Keratinocyte (primary cell): ENCODE measurements around the gene NLK. TPM values are rescaled to one million over a fixed set of nuclear protein-coding genes. Genes with fewer than 3 reads are reported as not detected.
"Not testable (repeated sequence)": the region's sequence is repeated elsewhere in the genome, so short reads cannot be mapped to it uniquely, and the experiment has no call there.

Source experiments
- DNase-seq: peaks from one replicate; pipeline ENCODE4 v3.0.0-alpha.2; 2011; ENCODE audit warnings: low read depth, missing footprints, low spot score
- FAIRE-seq: peaks from 2 replicates; lab custom pipeline; 2011; peaks lifted over from hg19 to GRCh38; lab: Jason Lieb, UNC
- H2AFZ ChIP-seq: 2 replicates; pipeline ENCODE4 v1.6.0; 2012; ENCODE audit warnings: low read length, control low read depth, inconsistent platforms; ENCODE audit not compliant: control insufficient read depth
- H3K27ac ChIP-seq: 2 replicates; pipeline ENCODE4 v1.5.1; 2011; ENCODE audit warnings: low read length; ENCODE audit not compliant: control insufficient read depth, insufficient read depth
- H3K27me3 ChIP-seq: 3 replicates; pipeline ENCODE4 v1.6.0; 2011; ENCODE audit warnings: low read length; ENCODE audit not compliant: control insufficient read depth, insufficient read depth; ENCODE audit errors: extremely low read depth
- H3K36me3 ChIP-seq, 2 experiments: 2 replicates in 1 of 2; 3 replicates in 1 of 2; pipeline ENCODE4 v1.5.1; 2011; ENCODE audit warnings: low read length in 2 of 2, mild to moderate bottlenecking in 1 of 2; ENCODE audit not compliant: control insufficient read depth in 2 of 2, insufficient read depth in 2 of 2; ENCODE audit errors: extremely low read depth in 1 of 2
- H3K4me1 ChIP-seq: 3 replicates; pipeline ENCODE4 v1.5.1; 2011; ENCODE audit warnings: low read length; ENCODE audit not compliant: control insufficient read depth, insufficient read depth; ENCODE audit errors: extremely low read depth
- H3K4me2 ChIP-seq: 3 replicates; pipeline ENCODE4 v1.6.0; 2011; ENCODE audit warnings: low read depth, low read length; ENCODE audit not compliant: control insufficient read depth, insufficient read depth; ENCODE audit errors: extremely low read depth
- H3K4me3 ChIP-seq, 3 experiments: fragments of 200-600 bp in 1 of 3; sonication (generic) in 1 of 3; 2 replicates in 2 of 3; 3 replicates in 1 of 3; pipeline ENCODE4 v1.5.1; 2011 to 2016; ENCODE audit warnings: low read length in 3 of 3, mild to moderate bottlenecking in 3 of 3, control low read depth in 2 of 3, inconsistent platforms in 1 of 3, low read depth in 1 of 3, mixed read lengths in 1 of 3, mixed run types in 1 of 3, moderate library complexity in 1 of 3; ENCODE audit not compliant: control insufficient read depth in 2 of 3, insufficient read depth in 2 of 3; ENCODE audit errors: extremely low read depth in 1 of 3
- H3K79me2 ChIP-seq: 2 replicates; pipeline ENCODE4 v1.6.0; 2012; ENCODE audit warnings: low read length; ENCODE audit not compliant: control insufficient read depth, insufficient read depth
- H3K9ac ChIP-seq: 3 replicates; pipeline ENCODE4 v1.6.0; 2011; ENCODE audit warnings: low read length; ENCODE audit not compliant: control insufficient read depth, insufficient read depth; ENCODE audit errors: extremely low read depth
- H3K9me1 ChIP-seq: 3 replicates; pipeline ENCODE4 v1.6.0; 2011; ENCODE audit warnings: low read length; ENCODE audit not compliant: control insufficient read depth, insufficient read depth; ENCODE audit errors: extremely low read depth
- H3K9me3 ChIP-seq: 2 replicates; pipeline ENCODE4 v1.5.1; 2012; ENCODE audit warnings: low read depth, low read length; ENCODE audit not compliant: control insufficient read depth
- H4K20me1 ChIP-seq: 3 replicates; pipeline ENCODE4 v1.6.0; 2011; ENCODE audit warnings: low read length; ENCODE audit not compliant: control insufficient read depth, insufficient read depth; ENCODE audit errors: extremely low read depth
- EZH2 ChIP-seq: IDR thresholded peaks from one replicate; pipeline ENCODE4 v1.6.1; 2012; ENCODE audit warnings: inconsistent platforms, mild to moderate bottlenecking, low read length, moderate library complexity
- dilution Hi-C: fragments of 300-500 bp; cut with MboI; formaldehyde crosslinking; loops from one replicate; pipeline ENCODE4 v1.7.0; 2020; ENCODE audit warnings: low sequenced_read_pairs; ENCODE audit not compliant: extremely low pct_ligation_motif_present
- polyA plus RNA-seq, 5 experiments: library from polyadenylated mRNA; depleted of rRNA in 3 of 5; stranded (reverse) in 3 of 5; stranded (forward) in 1 of 5; unstranded in 1 of 5; fragments of >200 nt; gene quantifications; 1 replicate in 1 of 5; 2 replicates in 3 of 5; 3 replicates in 1 of 5; pipeline versions ENCODE4 v1.2.1 to v1.2.3, GENCODE V29; 2011 to 2012; ENCODE audit warnings: missing spikeins in 2 of 5, low read depth in 1 of 5, low replicate concordance in 1 of 5
- TF ChIP-seq, protein P1 (sequence below), 3 experiments: IDR thresholded peaks in 1 of 3; conservative IDR thresholded peaks in 1 of 3; optimal IDR thresholded peaks in 1 of 3; 2 replicates in 2 of 3; 3 replicates in 1 of 3; pipeline versions ENCODE3 to v1.5.1; 2011; ENCODE audit warnings: low read length in 3 of 3, mild to moderate bottlenecking in 3 of 3, moderate library complexity in 2 of 3, control low read depth in 1 of 3, inconsistent platforms in 1 of 3; ENCODE audit not compliant: insufficient read depth in 2 of 3; ENCODE audit errors: extremely low read depth in 1 of 3

NLK gene
- polyA plus RNA-seq, 1 donor (not counting 4 experiments of a cell fraction or from before 2014, with no cell fraction given): 20.9 TPM

GRCh38 chr17:28001149-28001548, 41.3 kb upstream of the NLK start:
- H3K4me1 ChIP-seq: peaks cover under 1% of the 10 kb centered on the region
- H3K9me3 ChIP-seq: no peaks in the 10 kb centered on the region
- H3K9ac ChIP-seq: no peak overlapping the region
- DNase-seq (no peak), FAIRE-seq (no peak)
- H3K36me3 ChIP-seq: no peaks in the 10 kb centered on the region
- H2AFZ ChIP-seq: no peak overlapping the region
- H3K4me3 ChIP-seq: no peak overlapping the region
- H3K27me3 ChIP-seq: peaks cover 5% of the 10 kb centered on the region
- H3K27ac ChIP-seq: no peak overlapping the region
- no peaks in the 10 kb centered on the region for H3K79me2 ChIP-seq
- H3K9me1 ChIP-seq: no peaks in the 10 kb centered on the region
- no peak for TF ChIP-seq EZH2
- TF ChIP-seq, protein P1, sequence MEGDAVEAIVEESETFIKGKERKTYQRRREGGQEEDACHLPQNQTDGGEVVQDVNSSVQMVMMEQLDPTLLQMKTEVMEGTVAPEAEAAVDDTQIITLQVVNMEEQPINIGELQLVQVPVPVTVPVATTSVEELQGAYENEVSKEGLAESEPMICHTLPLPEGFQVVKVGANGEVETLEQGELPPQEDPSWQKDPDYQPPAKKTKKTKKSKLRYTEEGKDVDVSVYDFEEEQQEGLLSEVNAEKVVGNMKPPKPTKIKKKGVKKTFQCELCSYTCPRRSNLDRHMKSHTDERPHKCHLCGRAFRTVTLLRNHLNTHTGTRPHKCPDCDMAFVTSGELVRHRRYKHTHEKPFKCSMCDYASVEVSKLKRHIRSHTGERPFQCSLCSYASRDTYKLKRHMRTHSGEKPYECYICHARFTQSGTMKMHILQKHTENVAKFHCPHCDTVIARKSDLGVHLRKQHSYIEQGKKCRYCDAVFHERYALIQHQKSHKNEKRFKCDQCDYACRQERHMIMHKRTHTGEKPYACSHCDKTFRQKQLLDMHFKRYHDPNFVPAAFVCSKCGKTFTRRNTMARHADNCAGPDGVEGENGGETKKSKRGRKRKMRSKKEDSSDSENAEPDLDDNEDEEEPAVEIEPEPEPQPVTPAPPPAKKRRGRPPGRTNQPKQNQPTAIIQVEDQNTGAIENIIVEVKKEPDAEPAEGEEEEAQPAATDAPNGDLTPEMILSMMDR (optimal IDR thresholded peaks at IDR 0.05 in 1 of 3, IDR thresholded peaks at IDR 0.05 in 1 of 3, conservative IDR thresholded peaks at IDR 0.05 in 1 of 3; ENCODE audit: extremely low read depth in 1 of 3, insufficient read depth in 2 of 3, low read length in 3 of 3): no peak
- no peaks in the 10 kb centered on the region for H4K20me1 ChIP-seq
- H3K4me2 ChIP-seq: no peak overlapping the region
- dilution Hi-C loops: no loop called here

DNA sequence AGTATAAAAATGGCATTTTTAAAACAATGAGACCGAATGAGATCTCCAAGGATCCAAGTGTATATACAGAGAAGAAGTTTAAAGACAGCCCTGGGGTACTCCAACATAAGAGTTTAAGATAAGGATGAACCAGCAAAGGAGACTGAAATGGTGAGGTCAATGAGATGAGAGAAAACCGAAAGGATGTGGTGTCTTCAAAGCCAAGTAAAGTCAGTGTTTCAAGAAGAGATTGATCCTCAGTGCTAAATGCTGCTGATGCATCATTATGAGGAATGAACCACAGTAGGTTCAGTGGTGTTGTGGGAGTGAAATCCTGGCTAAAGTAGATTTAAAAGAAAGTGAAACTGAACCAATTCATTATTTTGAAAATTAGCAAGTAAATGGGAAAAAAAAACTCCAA, 38.1 kb upstream of the NLK start:
- Histone ChIP-seq H4K20me1 (no peaks in the 10 kb centered on the region), H3K36me3 (no peaks in the 10 kb centered on the region), H2AFZ (no peak overlapping the region), H3K9me3 (no peaks in the 10 kb centered on the region), H3K4me1 (no peaks in the 10 kb centered on the region), H3K9me1 (no peaks in the 10 kb centered on the region), H3K27ac (no peak overlapping the region), H3K27me3 (no peaks in the 10 kb centered on the region), H3K4me2 (no peak overlapping the region), H3K9ac (no peak overlapping the region), H3K79me2 (no peaks in the 10 kb centered on the region), H3K4me3 (no peak overlapping the region)
- TF ChIP-seq, protein P1 (optimal IDR thresholded peaks at IDR 0.05 in 1 of 3, IDR thresholded peaks at IDR 0.05 in 1 of 3, conservative IDR thresholded peaks at IDR 0.05 in 1 of 3; ENCODE audit: extremely low read depth in 1 of 3, insufficient read depth in 2 of 3, low read length in 3 of 3): no peak
- no peak for FAIRE-seq
- DNase-seq: no peak
- dilution Hi-C loops: no loop called here

- dilution Hi-C loops, H3K36me3 ChIP-seq, DNase-seq, H3K79me2 ChIP-seq, H4K20me1 ChIP-seq, FAIRE-seq, H3K27me3 ChIP-seq, H3K4me1 ChIP-seq, H2AFZ ChIP-seq, H3K9me3 ChIP-seq, H3K27ac ChIP-seq, H3K4me3 ChIP-seq, H3K9ac ChIP-seq, H3K4me2 ChIP-seq, H3K9me1 ChIP-seq: not testable (repeated sequence)
Measured at GRCh38 chr17:28007925-28008324, 34.6 kb upstream of the NLK start.
